ENCODE data around the gene RNU6-1. TPM values are rescaled to one million over a fixed set of nuclear protein-coding genes. Genes with fewer than 3 reads are reported as not detected.
A peak's percentile ranks its signal among the peaks of the same experiment; 100 is the strongest.

Gene RNU6-1
- total RNA-seq, 2 donors from 2014 or later = not detected

GRCh38 chr15:67824197-67824968, 15.5 kb downstream of the RNU6-1 start:
- Mint-ChIP-seq H3K4me3 (peak overlapping the region; percentile 53), H3K36me3 (ENCODE audit: low read depth) (no peaks in the 10 kb centered on the region), H3K9me3 (peaks cover 5% of the 10 kb centered on the region), H3K27ac (no peak overlapping the region), H3K4me1 (peaks cover 23% of the 10 kb centered on the region), H3K27me3 (ENCODE audit: insufficient read depth) (peaks cover 93% of the 10 kb centered on the region)
- 8 to 15% methylated on average over 13 to 21 of the region's 21 CpGs for WGBS, 2 experiments (ENCODE audit: insufficient coverage in 1 of 2, insufficient read length in 1 of 2)
- peak; percentile 54 for DNase-seq
- H3K4me1 ChIP-seq (ENCODE audit: control insufficient read depth, insufficient read depth, low read length) = peaks cover 9% of the 10 kb centered on the region
- H3K36me3 ChIP-seq (ENCODE audit: control insufficient read depth, insufficient read depth, low read length) = no peaks in the 10 kb centered on the region
- H3K9me3 ChIP-seq (ENCODE audit: control insufficient read depth, low read length) = no peaks in the 10 kb centered on the region
- no peak for TF ChIP-seq CTCF (conservative IDR thresholded peaks at IDR 0.05)
- H3K27ac ChIP-seq (ENCODE audit: low read depth, low read length) = no peak overlapping the region
- no peak overlapping the region for H3K9ac ChIP-seq (ENCODE audit: extremely low read depth, low read length, poor library complexity, severe bottlenecking)
- H3K4me3 ChIP-seq (ENCODE audit: low read length) = no peak overlapping the region
- peaks cover 100% of the 10 kb centered on the region for H3K27me3 ChIP-seq (ENCODE audit: control insufficient read depth, insufficient read depth, low read length, poor library complexity, severe bottlenecking)

- WGBS, 2 experiments (ENCODE audit: insufficient coverage in 1 of 2, insufficient read length in 1 of 2) = 2 to 4% methylated on average over 30 to 90 of the region's 94 CpGs
Measured at GRCh38 chr15:67823314-67824196, 16.3 kb downstream of the RNU6-1 start.

More at GRCh38 chr15:67823314-67824196, 16.3 kb downstream of the RNU6-1 start:
- peaks cover 20% of the 10 kb centered on the region for H3K4me1 Mint-ChIP-seq
- DNase-seq = peak; percentile 65
- Histone ChIP-seq H3K4me3 (ENCODE audit: low read length) (no peak overlapping the region), H3K27ac (ENCODE audit: low read depth, low read length) (no peak overlapping the region), H3K27me3 (ENCODE audit: control insufficient read depth, insufficient read depth, low read length, poor library complexity, severe bottlenecking) (peaks cover 99% of the 10 kb centered on the region), H3K36me3 (ENCODE audit: control insufficient read depth, insufficient read depth, low read length) (no peaks in the 10 kb centered on the region), H3K9me3 (ENCODE audit: control insufficient read depth, low read length) (no peaks in the 10 kb centered on the region), H3K4me1 (ENCODE audit: control insufficient read depth, insufficient read depth, low read length) (peaks cover 8% of the 10 kb centered on the region), H3K9ac (ENCODE audit: extremely low read depth, low read length, poor library complexity, severe bottlenecking) (no peak overlapping the region)
- peaks cover 5% of the 10 kb centered on the region for H3K9me3 Mint-ChIP-seq
- no peaks in the 10 kb centered on the region for H3K36me3 Mint-ChIP-seq (ENCODE audit: low read depth)
- TF ChIP-seq CTCF (conservative IDR thresholded peaks at IDR 0.05) = peak; percentile 32
- H3K27me3 Mint-ChIP-seq (ENCODE audit: insufficient read depth) = peaks cover 92% of the 10 kb centered on the region
- H3K4me3 Mint-ChIP-seq = peak overlapping the region; percentile 53
- H3K27ac Mint-ChIP-seq = no peak overlapping the region
